A549 (cell line): ENCODE measurements around the gene PCARE. TPM values are rescaled to one million over a fixed set of nuclear protein-coding genes. Genes with fewer than 3 reads are reported as not detected.

Experiments used
- ATAC-seq, 2 experiments: fragments of 200-7000 bp in 1 of 2; fragments of >200 bp in 1 of 2; cut with Nextera tagmentation in 1 of 2; cut with Tn5 transposase in 1 of 2; 3 replicates each; pipeline versions ENCODE4 v1.8.0 to v1.9.1; 2018 to 2020; ENCODE audit warnings: mild to moderate bottlenecking in 1 of 2, moderate library complexity in 1 of 2
- CTCF ChIA-PET: fragments of 300-600 bp; sonication (Branson Sonifier 250); formaldehyde crosslinking; extraction: SDS; loops from one replicate; lab custom pipeline; 2021; ENCODE audit warnings: antibody characterized with exemption, inconsistent platforms; lab: Yijun Ruan, JAX
- POLR2A ChIA-PET: fragments of 350-600 bp; formaldehyde crosslinking; extraction: SDS; loops from one replicate; lab custom pipeline; 2021; ENCODE audit warnings: antibody characterized with exemption, inconsistent platforms; lab: Yijun Ruan, JAX
- DNase-seq, 2 experiments: peaks; one replicate each; pipeline versions ENCODE4 v3.0.0 to v3.0.0-alpha.2; 2011 to 2016; ENCODE audit warnings: low read depth in 1 of 2, low spot score in 1 of 2
- FAIRE-seq: peaks from 2 replicates; lab custom pipeline; 2011; peaks lifted over from hg19 to GRCh38; lab: Jason Lieb, UNC
- H3K27ac ChIP-seq, 2 experiments: fragments of >200 bp; sonication (Bioruptor Twin); formaldehyde crosslinking; 3 replicates each; pipeline ENCODE4 v1.5.1; 2016 to 2017
- H3K4me1 ChIP-seq: fragments of >200 bp; sonication (Bioruptor Twin); formaldehyde crosslinking; 3 replicates; pipeline ENCODE4 v1.6.1; 2016
- H3K4me2 ChIP-seq: fragments of >200 bp; sonication (Bioruptor Twin); formaldehyde crosslinking; 3 replicates; pipeline ENCODE4 v1.6.1; 2016
- H3K4me3 ChIP-seq: fragments of >200 bp; sonication (Bioruptor Twin); formaldehyde crosslinking; 3 replicates; pipeline ENCODE4 v1.5.1; 2016
- H3K9me3 ChIP-seq: fragments of >200 bp; sonication (Bioruptor Twin); formaldehyde crosslinking; 3 replicates; pipeline ENCODE4 v1.6.1; 2016
- ATOH8 ChIP-seq: fragments of 250-450 bp; sonication (Bioruptor Pico); IDR thresholded peaks from 2 replicates; pipeline ENCODE4 v1.5.0; 2020; ENCODE audit warnings: low read depth, mild to moderate bottlenecking, moderate library complexity
- BCL3 ChIP-seq: fragments of >200 bp; sonication (Bioruptor Twin); formaldehyde crosslinking; IDR thresholded peaks from 3 replicates; pipeline ENCODE4 v1.6.1; 2016
- CBX2 ChIP-seq: fragments of 200-600 bp; sonication (generic); IDR thresholded peaks from 2 replicates; pipeline ENCODE4 v1.6.1; 2016; ENCODE audit warnings: low read depth, mild to moderate bottlenecking, borderline replicate concordance
- CEBPB ChIP-seq, 2 experiments: fragments of >200 bp in 1 of 2; sonication (Bioruptor Twin) in 1 of 2; formaldehyde crosslinking in 1 of 2; IDR thresholded peaks; 2 replicates each; pipeline ENCODE4 v1.6.1; 2012 to 2016
- CHD2 ChIP-seq: fragments of 150-350 bp; IDR thresholded peaks from 2 replicates; pipeline ENCODE4 v1.6.1; 2014; ENCODE audit warnings: low read length; ENCODE audit not compliant: partially characterized antibody
- CTCF ChIP-seq: fragments of >200 bp; sonication (Bioruptor Twin); formaldehyde crosslinking; IDR thresholded peaks from 3 replicates; pipeline ENCODE4 v1.5.1; 2016
- EHF ChIP-seq: fragments of 250-450 bp; sonication (Bioruptor Pico); IDR thresholded peaks from 2 replicates; pipeline ENCODE4 v1.5.0; 2020; ENCODE audit warnings: mild to moderate bottlenecking
- EHMT2 ChIP-seq: fragments of 200-600 bp; sonication (generic); IDR thresholded peaks from 2 replicates; pipeline ENCODE4 v1.6.1; 2016; ENCODE audit warnings: antibody characterized with exemption, low read depth, mild to moderate bottlenecking, moderate library complexity
- FOXS1 ChIP-seq: fragments of 250-450 bp; sonication (Bioruptor Pico); IDR thresholded peaks from 2 replicates; pipeline ENCODE4 v1.5.0; 2020; ENCODE audit warnings: mild to moderate bottlenecking, moderate library complexity
- GATA3 ChIP-seq: IDR thresholded peaks from 2 replicates; pipeline ENCODE4 v1.6.1; 2012; ENCODE audit warnings: borderline replicate concordance
- HOXA7 ChIP-seq: fragments of 250-450 bp; sonication (Bioruptor Pico); IDR thresholded peaks from 2 replicates; pipeline ENCODE4 v1.5.0; 2020; ENCODE audit warnings: mild to moderate bottlenecking, moderate library complexity
- JUNB ChIP-seq: fragments of >200 bp; sonication (Bioruptor Twin); formaldehyde crosslinking; IDR thresholded peaks from 2 replicates; pipeline ENCODE4 v1.6.1; 2016
- KDM5A ChIP-seq: fragments of 200-600 bp; sonication (generic); IDR thresholded peaks from 2 replicates; pipeline ENCODE4 v1.6.1; 2016; ENCODE audit warnings: antibody characterized with exemption, mild to moderate bottlenecking
- MAX ChIP-seq: IDR thresholded peaks from 2 replicates; pipeline ENCODE4 v1.6.1; 2012
- MYC ChIP-seq: IDR thresholded peaks from 2 replicates; pipeline ENCODE4 v1.6.1; 2012; ENCODE audit warnings: mild to moderate bottlenecking, inconsistent platforms, low read length, improper control_type of control experiment, borderline replicate concordance
- RARB ChIP-seq: fragments of 250-450 bp; sonication (Bioruptor Pico); IDR thresholded peaks from 2 replicates; pipeline ENCODE4 v1.8.0; 2021; ENCODE audit warnings: mild to moderate bottlenecking, moderate library complexity
- TP53 ChIP-seq: fragments of 250-450 bp; sonication (Bioruptor Pico); IDR thresholded peaks from 2 replicates; pipeline ENCODE4 v1.5.0; 2021; ENCODE audit warnings: mild to moderate bottlenecking, moderate library complexity
- USF2 ChIP-seq: fragments of 450-650 bp; IDR thresholded peaks from 2 replicates; pipeline ENCODE4 v1.6.1; 2014; ENCODE audit warnings: antibody characterized with exemption
- WGBS: methylation state at CpG from one replicate; pipeline ENCODE4 v1.1.6; 2017; ENCODE audit errors: missing lambda C conversion rate; 5-methylcytosine and 5-hydroxymethylcytosine counted together
- polyA plus RNA-seq, 4 experiments: library from polyadenylated mRNA; depleted of rRNA in 3 of 4; stranded (reverse); fragments of >200 nt; fragmentation: RNase III in 1 of 4; extraction: RNeasy Plus Mini Kit Qiagen cat#74134 plus additional on column Dnase treatment in 1 of 4; gene quantifications; 2 replicates in 3 of 4; 3 replicates in 1 of 4; pipeline ENCODE4 v1.2.3, GENCODE V29; 2011 to 2017
- TF ChIP-seq, protein P1 (sequence below): fragments of 150-350 bp; IDR thresholded peaks from 2 replicates; pipeline ENCODE4 v1.6.1; 2014; ENCODE audit warnings: low read depth, mild to moderate bottlenecking, low read length
- TF ChIP-seq, protein P2 (sequence below): fragments of 250-450 bp; sonication (Bioruptor Pico); IDR thresholded peaks from 2 replicates; pipeline ENCODE4 v1.5.0; 2021; ENCODE audit warnings: mild to moderate bottlenecking, moderate library complexity, borderline replicate concordance
- TF ChIP-seq, protein P3 (sequence below): fragments of 200-600 bp; sonication (generic); IDR thresholded peaks from 2 replicates; pipeline ENCODE4 v1.6.1; 2016; ENCODE audit warnings: antibody characterized with exemption, mild to moderate bottlenecking, moderate library complexity

Gene PCARE
- polyA plus RNA-seq, 2 of the 4 experiments (the other 2 are of a cell fraction), result not detected

GRCh38 chr2:29064746-29065067 lies 9.6 kb downstream of the PCARE start:
- no peak for FAIRE-seq
- H3K9me3 ChIP-seq, result no peaks in the 10 kb centered on the region
- no peaks in the 10 kb centered on the region for H3K4me1 ChIP-seq
- CTCF ChIA-PET, result interaction anchor here (0.6 kb wide), 1 partner anchor 257 kb away, joined by 3 read pairs; no protein-coding TSS in a partner anchor
- H3K27ac ChIP-seq, result peak overlapping the region in 1 of 2 experiments; percentile 11; a peak in 2 of 6 replicates
- whole genome bisulfite sequencing, result 78% methylated on average over 11 of the region's 11 CpGs
- POLR2A ChIA-PET, result interaction anchor here (0.6 kb wide), 1 partner anchor 43 kb away, joined by 3 read pairs; no protein-coding TSS in a partner anchor
- DNase-seq, result no peak
- no peak; a peak in 1 of 6 replicates for ATAC-seq
- no peak overlapping the region for H3K4me2 ChIP-seq
- no peak for TF ChIP-seq BCL3
- TF ChIP-seq, protein P1, sequence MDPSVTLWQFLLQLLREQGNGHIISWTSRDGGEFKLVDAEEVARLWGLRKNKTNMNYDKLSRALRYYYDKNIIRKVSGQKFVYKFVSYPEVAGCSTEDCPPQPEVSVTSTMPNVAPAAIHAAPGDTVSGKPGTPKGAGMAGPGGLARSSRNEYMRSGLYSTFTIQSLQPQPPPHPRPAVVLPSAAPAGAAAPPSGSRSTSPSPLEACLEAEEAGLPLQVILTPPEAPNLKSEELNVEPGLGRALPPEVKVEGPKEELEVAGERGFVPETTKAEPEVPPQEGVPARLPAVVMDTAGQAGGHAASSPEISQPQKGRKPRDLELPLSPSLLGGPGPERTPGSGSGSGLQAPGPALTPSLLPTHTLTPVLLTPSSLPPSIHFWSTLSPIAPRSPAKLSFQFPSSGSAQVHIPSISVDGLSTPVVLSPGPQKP, result no peak
- TF ChIP-seq, all 56 proteins: peak for 0
- H3K4me3 ChIP-seq, result no peak overlapping the region

DNA sequence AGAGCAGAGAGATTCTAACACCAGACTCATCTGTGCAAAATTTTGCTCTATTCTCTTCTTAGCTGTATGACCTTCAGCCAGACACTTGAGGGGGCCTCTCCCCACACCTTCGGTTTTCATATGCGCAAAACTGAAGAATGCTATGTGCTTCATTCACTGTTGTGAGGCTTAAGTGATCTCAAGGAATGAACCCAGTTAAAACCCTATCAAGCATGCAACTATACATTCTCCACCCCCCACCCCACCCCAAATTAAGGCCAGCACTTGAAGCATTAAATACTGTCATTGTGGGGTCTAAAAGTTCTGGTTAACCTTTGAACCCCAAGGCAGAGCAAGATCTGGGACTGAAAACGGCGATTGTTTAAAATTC lies 10.0 kb downstream of the PCARE start:
- Histone ChIP-seq H3K27ac (no peak overlapping the region), H3K9me3 (no peaks in the 10 kb centered on the region), H3K4me1 (no peaks in the 10 kb centered on the region), H3K4me3 (no peak overlapping the region), H3K4me2 (no peak overlapping the region)
- 91% methylated on average over 4 of the region's 4 CpGs for WGBS
- ChIA-PET POLR2A (no interaction called here), CTCF (interaction anchor here (0.6 to 2.7 kb wide), 2 partner anchors 11 to 257 kb away, joined by 3 to 19 read pairs; no protein-coding TSS in a partner anchor)
- TF ChIP-seq HOXA7, result no peak
- TF ChIP-seq RARB (CRISPR knock-in tag), result no peak
- TF ChIP-seq EHMT2, result no peak
- TF ChIP-seq JUNB, result no peak
- no peak for TF ChIP-seq FOXS1 (CRISPR knock-in tag)
- TF ChIP-seq, protein P1, result no peak
- TF ChIP-seq USF2, result no peak
- TF ChIP-seq, protein P2, sequence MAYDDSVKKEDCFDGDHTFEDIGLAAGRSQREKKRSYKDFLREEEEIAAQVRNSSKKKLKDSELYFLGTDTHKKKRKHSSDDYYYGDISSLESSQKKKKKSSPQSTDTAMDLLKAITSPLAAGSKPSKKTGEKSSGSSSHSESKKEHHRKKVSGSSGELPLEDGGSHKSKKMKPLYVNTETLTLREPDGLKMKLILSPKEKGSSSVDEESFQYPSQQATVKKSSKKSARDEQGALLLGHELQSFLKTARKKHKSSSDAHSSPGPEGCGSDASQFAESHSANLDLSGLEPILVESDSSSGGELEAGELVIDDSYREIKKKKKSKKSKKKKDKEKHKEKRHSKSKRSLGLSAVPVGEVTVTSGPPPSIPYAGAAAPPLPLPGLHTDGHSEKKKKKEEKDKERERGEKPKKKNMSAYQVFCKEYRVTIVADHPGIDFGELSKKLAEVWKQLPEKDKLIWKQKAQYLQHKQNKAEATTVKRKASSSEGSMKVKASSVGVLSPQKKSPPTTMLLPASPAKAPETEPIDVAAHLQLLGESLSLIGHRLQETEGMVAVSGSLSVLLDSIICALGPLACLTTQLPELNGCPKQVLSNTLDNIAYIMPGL (CRISPR knock-in tag), result no peak
- TF ChIP-seq GATA3, result no peak
- no peak for TF ChIP-seq KDM5A
- TF ChIP-seq, protein P3, sequence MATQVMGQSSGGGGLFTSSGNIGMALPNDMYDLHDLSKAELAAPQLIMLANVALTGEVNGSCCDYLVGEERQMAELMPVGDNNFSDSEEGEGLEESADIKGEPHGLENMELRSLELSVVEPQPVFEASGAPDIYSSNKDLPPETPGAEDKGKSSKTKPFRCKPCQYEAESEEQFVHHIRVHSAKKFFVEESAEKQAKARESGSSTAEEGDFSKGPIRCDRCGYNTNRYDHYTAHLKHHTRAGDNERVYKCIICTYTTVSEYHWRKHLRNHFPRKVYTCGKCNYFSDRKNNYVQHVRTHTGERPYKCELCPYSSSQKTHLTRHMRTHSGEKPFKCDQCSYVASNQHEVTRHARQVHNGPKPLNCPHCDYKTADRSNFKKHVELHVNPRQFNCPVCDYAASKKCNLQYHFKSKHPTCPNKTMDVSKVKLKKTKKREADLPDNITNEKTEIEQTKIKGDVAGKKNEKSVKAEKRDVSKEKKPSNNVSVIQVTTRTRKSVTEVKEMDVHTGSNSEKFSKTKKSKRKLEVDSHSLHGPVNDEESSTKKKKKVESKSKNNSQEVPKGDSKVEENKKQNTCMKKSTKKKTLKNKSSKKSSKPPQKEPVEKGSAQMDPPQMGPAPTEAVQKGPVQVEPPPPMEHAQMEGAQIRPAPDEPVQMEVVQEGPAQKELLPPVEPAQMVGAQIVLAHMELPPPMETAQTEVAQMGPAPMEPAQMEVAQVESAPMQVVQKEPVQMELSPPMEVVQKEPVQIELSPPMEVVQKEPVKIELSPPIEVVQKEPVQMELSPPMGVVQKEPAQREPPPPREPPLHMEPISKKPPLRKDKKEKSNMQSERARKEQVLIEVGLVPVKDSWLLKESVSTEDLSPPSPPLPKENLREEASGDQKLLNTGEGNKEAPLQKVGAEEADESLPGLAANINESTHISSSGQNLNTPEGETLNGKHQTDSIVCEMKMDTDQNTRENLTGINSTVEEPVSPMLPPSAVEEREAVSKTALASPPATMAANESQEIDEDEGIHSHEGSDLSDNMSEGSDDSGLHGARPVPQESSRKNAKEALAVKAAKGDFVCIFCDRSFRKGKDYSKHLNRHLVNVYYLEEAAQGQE, result no peak
- TF ChIP-seq EHF (CRISPR knock-in tag), result no peak
- TF ChIP-seq ATOH8 (CRISPR knock-in tag), result no peak
- TF ChIP-seq CBX2, result no peak
- TF ChIP-seq CTCF, result no peak
- no peak for TF ChIP-seq MAX
- no peak for TF ChIP-seq CHD2
- no peak for TF ChIP-seq MYC
- no peak for TF ChIP-seq TP53 (CRISPR knock-in tag)
- no peak for TF ChIP-seq CEBPB (IDR thresholded peaks at IDR 0.05)
- no peak for DNase-seq
- FAIRE-seq, result no peak
- no peak for ATAC-seq
